Vagina (tissue), 2 donors: ENCODE measurements around the gene P3H2.

Source experiments
- CTCF ChIP-seq, 3 experiments: fragments of 450-650 bp in 2 of 3; fragments of 200-600 bp in 1 of 3; sonication (generic) in 1 of 3; IDR thresholded peaks; one replicate each; pipeline ENCODE4 v1.5.1; 2017 to 2019; ENCODE audit warnings: antibody characterized with exemption in 3 of 3, mild to moderate bottlenecking in 2 of 3, moderate library complexity in 2 of 3
- POLR2A ChIP-seq, 2 donors: fragments of 450-650 bp; IDR thresholded peaks; one replicate each; pipeline ENCODE4 v1.6.1; 2017; ENCODE audit warnings: antibody characterized with exemption in 2 of 2, mild to moderate bottlenecking in 2 of 2, moderate library complexity in 2 of 2
- POLR2AphosphoS5 ChIP-seq, 2 donors: sonication (generic); formaldehyde crosslinking; IDR thresholded peaks; one replicate each; pipeline ENCODE4 v1.9.0; 2017; ENCODE audit warnings: antibody characterized with exemption in 2 of 2, mild to moderate bottlenecking in 2 of 2, low read depth in 1 of 2; ENCODE audit not compliant: insufficient read depth in 1 of 2

- TF ChIP-seq CTCF (IDR thresholded peaks at IDR 0.05) (no peak), POLR2AphosphoS5 (IDR thresholded peaks at IDR 0.05; ENCODE audit: insufficient read depth in 1 of 2, low read depth in 1 of 2) (no peak), POLR2A (IDR thresholded peaks at IDR 0.05) (no peak)
These were observed 4.1 kb downstream of the P3H2 start for GRCh38 chr3:190116551-190117067.
